CD4-positive, CD25-positive, alpha-beta regulatory T cell (primary cell): ENCODE measurements around the gene FYTTD1. TPM values are rescaled to one million over a fixed set of nuclear protein-coding genes. Genes with fewer than 3 reads are reported as not detected.
"Not testable (repeated sequence)": the region's sequence is repeated elsewhere in the genome, so short reads cannot be mapped to it uniquely, and the experiment has no call there.

ENCODE experiments used
- ATAC-seq, 2 donors: fragments of 150-1000 bp; cut with Tn5 transposase; one replicate each; pipeline ENCODE4 v1.10.0; 2021; ENCODE audit warnings: low read depth in 2 of 2, moderate number of reproducible peaks in 2 of 2, moderate library complexity in 1 of 2
- DNase-seq, 3 donors: peaks; one replicate each; pipeline versions ENCODE4 v3.0.0 to v3.0.0-alpha.2; 2012 to 2022; ENCODE audit warnings: mixed read lengths in 1 of 3
- H3K27ac ChIP-seq: one replicate; pipeline ENCODE4 v1.7.0; 2013; ENCODE audit warnings: mild to moderate bottlenecking, low read length; ENCODE audit not compliant: insufficient read depth, poor library complexity, severe bottlenecking
- H3K27me3 ChIP-seq: one replicate; pipeline ENCODE4 v1.7.0; 2013; ENCODE audit warnings: low read length; ENCODE audit not compliant: control insufficient read depth, insufficient read depth
- H3K36me3 ChIP-seq: one replicate; pipeline ENCODE4 v1.7.0; 2013; ENCODE audit warnings: mild to moderate bottlenecking, low read length, moderate library complexity; ENCODE audit not compliant: control insufficient read depth, insufficient read depth
- H3K4me1 ChIP-seq: 2 replicates; pipeline ENCODE4 v1.7.0; 2013; ENCODE audit warnings: mild to moderate bottlenecking, low read length; ENCODE audit not compliant: insufficient read depth, control insufficient read depth, poor library complexity, severe bottlenecking
- H3K4me3 ChIP-seq: one replicate; pipeline ENCODE4 v1.7.0; 2013; ENCODE audit warnings: low read depth, mild to moderate bottlenecking, low read length, moderate library complexity
- H3K9me3 ChIP-seq, 2 experiments: 1 replicate in 1 of 2; 2 replicates in 1 of 2; pipeline ENCODE4 v1.7.0; 2013; ENCODE audit warnings: low read length in 2 of 2, mild to moderate bottlenecking in 1 of 2, moderate library complexity in 1 of 2; ENCODE audit not compliant: control insufficient read depth in 2 of 2
- H3K27ac Mint-ChIP-seq, 3 donors: one replicate each; pipeline ENCODE4 v1.8.0; 2020 to 2022; ENCODE audit warnings: mild to moderate bottlenecking in 3 of 3, mixed read lengths in 3 of 3, moderate library complexity in 2 of 3
- H3K27me3 Mint-ChIP-seq: one replicate; pipeline ENCODE4 v1.8.0; 2022; ENCODE audit warnings: mild to moderate bottlenecking, mixed read lengths
- H3K36me3 Mint-ChIP-seq: one replicate; pipeline ENCODE4 v1.8.0; 2020; ENCODE audit warnings: mixed read lengths
- H3K4me1 Mint-ChIP-seq, 4 donors: one replicate each; pipeline ENCODE4 v1.8.0; 2020 to 2022; ENCODE audit warnings: mixed read lengths in 4 of 4, mild to moderate bottlenecking in 1 of 4
- H3K4me3 Mint-ChIP-seq, 4 donors: one replicate each; pipeline ENCODE4 v1.8.0; 2020 to 2022; ENCODE audit warnings: mild to moderate bottlenecking in 4 of 4, mixed read lengths in 4 of 4, moderate library complexity in 3 of 4
- H3K9me3 Mint-ChIP-seq, 7 donors: one replicate each; pipeline ENCODE4 v1.8.0; 2020 to 2022; ENCODE audit warnings: mixed read lengths in 7 of 7, mild to moderate bottlenecking in 3 of 7, moderate library complexity in 2 of 7
- polyA plus RNA-seq, 4 donors: library from polyadenylated mRNA; unstranded; fragments of 300-500 nt; fragmentation: Illumina TruSeq; gene quantifications; one replicate each; pipeline ENCODE4 v1.2.3, GENCODE V29; 2021
- total RNA-seq: library from RNA; stranded (reverse); gene quantifications from one replicate; pipeline ENCODE4 v1.2.3, GENCODE V29; 2022

The FYTTD1 gene
- 42.2 TPM for total RNA-seq
- 10 to 100 TPM; 75.5 to 91.0 (median 85.8) TPM for polyA plus RNA-seq

GRCh38 chr3:197749601-197750395 is at the start of gene FYTTD1:
TSS of gene FYTTD1 (plus strand) at chr3:197749883. CDS start at chr3:197749972, 89 bp downstream.
- Mint-ChIP-seq H3K9me3 (peaks cover 0 to 2% (median 0%) of the 10 kb centered on the region in 7 donors), H3K4me1 (peaks cover 24 to 56% (median 39%) of the 10 kb centered on the region in 4 donors)

GRCh38 chr3:197700095-197700494 is 49.6 kb upstream of the FYTTD1 start:
- no peak for DNase-seq
- Histone ChIP-seq H3K9me3 (no peaks in the 10 kb centered on the region), H3K27me3 (no peaks in the 10 kb centered on the region), H3K27ac (no peak overlapping the region), H3K4me3 (no peak overlapping the region), H3K4me1 (no peaks in the 10 kb centered on the region), H3K36me3 (peaks cover 90% of the 10 kb centered on the region)
- Mint-ChIP-seq H3K36me3 (peaks cover 72% of the 10 kb centered on the region), H3K9me3 (no peaks in the 10 kb centered on the region), H3K27me3 (no peaks in the 10 kb centered on the region), H3K27ac (no peak overlapping the region), H3K4me3 (no peak overlapping the region), H3K4me1 (peaks cover 0 to 1% (median 0%) of the 10 kb centered on the region in 4 donors)
- no peak for ATAC-seq

More at GRCh38 chr3:197749601-197750395, at the start of gene FYTTD1:
- Mint-ChIP-seq H3K27ac (peak within 1 kb of the TSS; percentile 96 to 99 (median 96)), H3K36me3 (peaks cover 3% of the 10 kb centered on the region), H3K4me3 (peak within 1 kb of the TSS; percentile 94 to 100 (median 96)), H3K27me3 (peaks cover 13% of the 10 kb centered on the region)
- peak within 1 kb of the TSS; percentile 91 for H3K27ac ChIP-seq
- peak; percentile 83 to 91 (median 87) for DNase-seq
- no peaks in the 10 kb centered on the region for H3K9me3 ChIP-seq
- no peaks in the 10 kb centered on the region for H3K36me3 ChIP-seq
- no peaks in the 10 kb centered on the region for H3K27me3 ChIP-seq
- peak; percentile 90 to 91 for ATAC-seq
- peak within 1 kb of the TSS; percentile 88 for H3K4me3 ChIP-seq
- peaks cover 46% of the 10 kb centered on the region for H3K4me1 ChIP-seq

- no peak for DNase-seq
- Histone ChIP-seq H3K4me1 (no peaks in the 10 kb centered on the region), H3K27ac (no peak overlapping the region), H3K9me3 (no peaks in the 10 kb centered on the region), H3K36me3 (peaks cover 78% of the 10 kb centered on the region), H3K4me3 (no peak overlapping the region), H3K27me3 (no peaks in the 10 kb centered on the region)
- H3K27me3 Mint-ChIP-seq: no peaks in the 10 kb centered on the region
- H3K36me3 Mint-ChIP-seq: peaks cover 60% of the 10 kb centered on the region
- peak overlapping the region in 1 of 3 donors; percentile 65 for H3K27ac Mint-ChIP-seq
- no peak overlapping the region for H3K4me3 Mint-ChIP-seq
- H3K4me1 Mint-ChIP-seq: peaks cover 0 to 4% (median 1%) of the 10 kb centered on the region in 4 donors
- no peaks in the 10 kb centered on the region for H3K9me3 Mint-ChIP-seq
- no peak for ATAC-seq
Measured at GRCh38 chr3:197701841-197702240, 47.8 kb upstream of the FYTTD1 start.

GRCh38 chr3:197706658-197707057 is 43.0 kb upstream of the FYTTD1 start:
- no peak overlapping the region for H3K4me3 Mint-ChIP-seq
- no peak for DNase-seq
- no peaks in the 10 kb centered on the region for H3K27me3 ChIP-seq
- H3K9me3 Mint-ChIP-seq: no peaks in the 10 kb centered on the region
- H3K4me3 ChIP-seq: no peak overlapping the region
- H3K27ac ChIP-seq: no peak overlapping the region
- peaks cover 0 to 4% (median 1%) of the 10 kb centered on the region in 4 donors for H3K4me1 Mint-ChIP-seq
- H3K9me3 ChIP-seq: no peaks in the 10 kb centered on the region
- peaks cover 4% of the 10 kb centered on the region for H3K4me1 ChIP-seq
- H3K36me3 Mint-ChIP-seq: peaks cover 23% of the 10 kb centered on the region
- peaks cover 32% of the 10 kb centered on the region for H3K36me3 ChIP-seq
- H3K27ac Mint-ChIP-seq: peak overlapping the region; percentile 52 to 90 (median 79)
- no peaks in the 10 kb centered on the region for H3K27me3 Mint-ChIP-seq
- ATAC-seq: no peak

- Mint-ChIP-seq H3K36me3 (peaks cover 19% of the 10 kb centered on the region), H3K4me1 (peaks cover 12 to 22% (median 17%) of the 10 kb centered on the region in 4 donors), H3K27me3 (no peaks in the 10 kb centered on the region), H3K4me3 (no peak overlapping the region), H3K9me3 (no peaks in the 10 kb centered on the region), H3K27ac (peak overlapping the region in 1 of 3 donors; percentile 74)
- Histone ChIP-seq H3K27ac (no peak overlapping the region), H3K27me3 (no peaks in the 10 kb centered on the region), H3K9me3 (no peaks in the 10 kb centered on the region), H3K36me3 (peaks cover 14% of the 10 kb centered on the region), H3K4me3 (no peak overlapping the region), H3K4me1 (peaks cover 18% of the 10 kb centered on the region)
- no peak for DNase-seq
- ATAC-seq: no peak
Measured at GRCh38 chr3:197709135-197709534, 40.5 kb upstream of the FYTTD1 start.

- H3K27ac Mint-ChIP-seq: peak overlapping the region; percentile 36 to 98 (median 38)
- not testable (repeated sequence) for H3K36me3 ChIP-seq, DNase-seq, H3K9me3 ChIP-seq, ATAC-seq, H3K4me3 ChIP-seq, H3K27me3 ChIP-seq, H3K9me3 Mint-ChIP-seq, H3K27me3 Mint-ChIP-seq
- H3K36me3 Mint-ChIP-seq: peaks cover 21% of the 10 kb centered on the region
- peak overlapping the region in 1 of 4 donors; percentile 10 for H3K4me3 Mint-ChIP-seq
- H3K27ac ChIP-seq: peak overlapping the region; percentile 97
- H3K4me1 ChIP-seq: peaks cover 18% of the 10 kb centered on the region
- peaks cover 17 to 25% (median 21%) of the 10 kb centered on the region in 4 donors for H3K4me1 Mint-ChIP-seq
Measured at GRCh38 chr3:197710965-197711364, 38.7 kb upstream of the FYTTD1 start.

- H3K4me3 Mint-ChIP-seq: peak overlapping the region; percentile 84 to 93 (median 89)
- no peaks in the 10 kb centered on the region for H3K9me3 Mint-ChIP-seq
- Histone ChIP-seq H3K4me1 (peaks cover 18% of the 10 kb centered on the region), H3K4me3 (peak overlapping the region; percentile 87), H3K27ac (peak overlapping the region; percentile 97), H3K27me3 (no peaks in the 10 kb centered on the region), H3K36me3 (peaks cover 14% of the 10 kb centered on the region), H3K9me3 (no peaks in the 10 kb centered on the region)
- ATAC-seq: peak; percentile 98 to 99
- DNase-seq: peak; percentile 84 to 95 (median 90)
- H3K36me3 Mint-ChIP-seq: peaks cover 27% of the 10 kb centered on the region
- peak overlapping the region; percentile 97 to 99 (median 98) for H3K27ac Mint-ChIP-seq
- H3K4me1 Mint-ChIP-seq: peaks cover 17 to 31% (median 18%) of the 10 kb centered on the region in 4 donors
- no peaks in the 10 kb centered on the region for H3K27me3 Mint-ChIP-seq
Measured at GRCh38 chr3:197711973-197712707, 37.5 kb upstream of the FYTTD1 start.
